Left ventricle myocardium inferior (tissue), 1 donor: Measurements from ENCODE around the gene GNAQ. TPM values are rescaled to one million over a fixed set of nuclear protein-coding genes. Genes with fewer than 3 reads are reported as not detected.

Experiments
- DNase-seq: peaks from one replicate; pipeline ENCODE4 v3.0.0-alpha.2; 2020
- H3K27ac ChIP-seq: fragments of 200-600 bp; replicated peaks from 2 replicates; pipeline ENCODE4 v1.8.0; 2021
- H3K27me3 ChIP-seq: fragments of 200-600 bp; 2 replicates; pipeline ENCODE4 v1.8.0; 2021; ENCODE audit warnings: low read depth
- H3K36me3 ChIP-seq: fragments of 200-600 bp; 2 replicates; pipeline ENCODE4 v1.8.0; 2021
- H3K4me1 ChIP-seq: fragments of 200-600 bp; 2 replicates; pipeline ENCODE4 v1.8.0; 2021
- H3K4me3 ChIP-seq: fragments of 200-600 bp; 2 replicates; pipeline ENCODE4 v1.8.0; 2021; ENCODE audit warnings: mild to moderate bottlenecking, moderate library complexity
- H3K9me3 ChIP-seq: fragments of 200-600 bp; replicated peaks from 2 replicates; pipeline ENCODE4 v1.8.0; 2021
- intact Hi-C: fragments of 100-400 bp; cut with micrococcal nuclease; formaldehyde crosslinking; loops from one replicate; pipeline ENCODE4 v1.11.0; 2022
- total RNA-seq: library from RNA; stranded (reverse); fragmentation: NEBNext Ultra II Directional; extraction: Animal tissue kit (Norgen Biotek cat#: 25700); gene quantifications from one replicate; pipeline ENCODE4 v1.2.1, GENCODE V29; 2021
- TF ChIP-seq, protein P1 (sequence below): fragments of 200-600 bp; IDR thresholded peaks from 2 replicates; pipeline ENCODE4 v1.8.0; 2021; ENCODE audit warnings: antibody characterized with exemption, mild to moderate bottlenecking, borderline replicate concordance
- donor health status: DM: no; HTN: yes; CAD: no; lungs with severe emphysema.

The GNAQ gene
- total RNA-seq, 1 donor from 2014 or later: 15.2 TPM

GRCh38 chr9:77738932-77739331 is 292.7 kb downstream of the GNAQ start:
- no peaks in the 10 kb centered on the region for H3K36me3 ChIP-seq
- H3K9me3 ChIP-seq: no peaks in the 10 kb centered on the region
- H3K27me3 ChIP-seq: no peaks in the 10 kb centered on the region
- intact Hi-C loops: no loop called here
- no peak overlapping the region for H3K4me3 ChIP-seq
- TF ChIP-seq, protein P1, sequence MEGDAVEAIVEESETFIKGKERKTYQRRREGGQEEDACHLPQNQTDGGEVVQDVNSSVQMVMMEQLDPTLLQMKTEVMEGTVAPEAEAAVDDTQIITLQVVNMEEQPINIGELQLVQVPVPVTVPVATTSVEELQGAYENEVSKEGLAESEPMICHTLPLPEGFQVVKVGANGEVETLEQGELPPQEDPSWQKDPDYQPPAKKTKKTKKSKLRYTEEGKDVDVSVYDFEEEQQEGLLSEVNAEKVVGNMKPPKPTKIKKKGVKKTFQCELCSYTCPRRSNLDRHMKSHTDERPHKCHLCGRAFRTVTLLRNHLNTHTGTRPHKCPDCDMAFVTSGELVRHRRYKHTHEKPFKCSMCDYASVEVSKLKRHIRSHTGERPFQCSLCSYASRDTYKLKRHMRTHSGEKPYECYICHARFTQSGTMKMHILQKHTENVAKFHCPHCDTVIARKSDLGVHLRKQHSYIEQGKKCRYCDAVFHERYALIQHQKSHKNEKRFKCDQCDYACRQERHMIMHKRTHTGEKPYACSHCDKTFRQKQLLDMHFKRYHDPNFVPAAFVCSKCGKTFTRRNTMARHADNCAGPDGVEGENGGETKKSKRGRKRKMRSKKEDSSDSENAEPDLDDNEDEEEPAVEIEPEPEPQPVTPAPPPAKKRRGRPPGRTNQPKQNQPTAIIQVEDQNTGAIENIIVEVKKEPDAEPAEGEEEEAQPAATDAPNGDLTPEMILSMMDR: no peak
- peaks cover 21% of the 10 kb centered on the region for H3K4me1 ChIP-seq
- DNase-seq: no peak
- H3K27ac ChIP-seq: no peak overlapping the region

DNA sequence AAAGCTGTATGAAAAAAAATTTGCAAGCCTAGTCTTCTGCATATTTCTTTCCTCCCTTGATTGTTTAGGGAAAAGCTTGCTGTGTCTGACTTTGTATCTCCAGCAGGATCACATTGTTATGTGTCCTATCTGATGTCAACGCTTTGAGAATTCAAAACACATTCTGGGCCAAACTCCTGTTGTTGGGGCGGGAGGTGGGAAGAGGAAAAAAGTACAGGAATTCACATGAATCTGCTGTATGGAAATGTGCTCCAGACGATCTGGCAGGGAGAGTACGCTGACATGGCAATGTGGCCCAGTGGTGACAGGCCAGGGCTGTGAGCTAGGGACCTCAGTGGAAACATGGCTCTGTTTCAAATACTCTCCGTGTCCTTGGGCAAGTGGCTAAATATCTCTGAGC is 296.1 kb downstream of the GNAQ start:
- TF ChIP-seq, protein P1: no peak
- Histone ChIP-seq H3K4me1 (peaks cover 25% of the 10 kb centered on the region), H3K4me3 (no peak overlapping the region), H3K36me3 (no peaks in the 10 kb centered on the region), H3K27me3 (no peaks in the 10 kb centered on the region), H3K27ac (peak overlapping the region; percentile 60), H3K9me3 (no peaks in the 10 kb centered on the region)
- DNase-seq: no peak
- intact Hi-C loops: no loop called here

GRCh38 chr9:77731930-77732329 is 299.7 kb downstream of the GNAQ start:
- Histone ChIP-seq H3K27me3 (no peaks in the 10 kb centered on the region), H3K36me3 (peaks cover 18% of the 10 kb centered on the region), H3K27ac (no peak overlapping the region), H3K9me3 (no peaks in the 10 kb centered on the region), H3K4me1 (peaks cover 25% of the 10 kb centered on the region), H3K4me3 (no peak overlapping the region)
- TF ChIP-seq, protein P1: no peak
- DNase-seq: no peak
- intact Hi-C loops: no loop called here

- no peaks in the 10 kb centered on the region for H3K27me3 ChIP-seq
- H3K9me3 ChIP-seq: no peaks in the 10 kb centered on the region
- H3K36me3 ChIP-seq: peaks cover 23% of the 10 kb centered on the region
- peaks cover 25% of the 10 kb centered on the region for H3K4me1 ChIP-seq
- intact Hi-C loops: no loop called here
- H3K4me3 ChIP-seq: no peak overlapping the region
- TF ChIP-seq, protein P1: no peak
- no peak overlapping the region for H3K27ac ChIP-seq
- DNase-seq: no peak
Measured at GRCh38 chr9:77731008-77731698, 300.5 kb downstream of the GNAQ start.

DNA sequence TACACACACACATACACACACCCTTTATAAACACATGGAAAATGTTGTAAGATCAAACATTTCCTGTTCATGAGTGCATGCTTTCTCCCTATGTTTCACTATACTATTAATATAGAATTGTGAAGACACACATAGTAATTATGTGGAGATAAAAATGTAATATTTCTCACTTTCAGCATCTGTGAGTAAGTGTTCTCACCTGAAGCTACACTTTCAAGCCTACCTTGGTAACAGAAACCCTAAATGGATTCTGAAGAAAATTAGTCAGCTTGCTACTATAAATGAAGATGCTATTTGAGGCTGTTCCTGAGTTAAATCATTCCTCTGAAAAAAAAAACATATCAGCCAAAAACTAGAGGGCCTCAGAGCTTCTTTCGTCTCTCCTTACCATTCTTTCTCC is 302.4 kb downstream of the GNAQ start:
- intact Hi-C loops: no loop called here
- Histone ChIP-seq H3K4me1 (peaks cover 10% of the 10 kb centered on the region), H3K36me3 (peaks cover 31% of the 10 kb centered on the region), H3K27me3 (no peaks in the 10 kb centered on the region), H3K4me3 (no peak overlapping the region), H3K9me3 (no peaks in the 10 kb centered on the region), H3K27ac (no peak overlapping the region)
- TF ChIP-seq, protein P1: no peak
- no peak for DNase-seq
